Activated CD4-positive, alpha-beta T cell treated with anti-CD3 and anti-CD28 coated beads, Interleukin-2, amount 10 ng/mL, durations not matched to agents 7 days and 5 days (primary cell): ENCODE results near the gene PIEZO1. TPM values are rescaled to one million over a fixed set of nuclear protein-coding genes. Genes with fewer than 3 reads are reported as not detected.
A peak's percentile ranks its signal among the peaks of the same experiment; 100 is the strongest.
"Not testable (repeated sequence)": the region's sequence is repeated elsewhere in the genome, so short reads cannot be mapped to it uniquely, and the experiment has no call there.

Source experiments
- CTCF ChIA-PET: fragments of 350-600 bp; sonication (Branson Sonifier 250); formaldehyde crosslinking; loops from one replicate; lab custom pipeline; 2021; ENCODE audit warnings: antibody characterized with exemption; lab: Charles Lee
- POLR2A ChIA-PET: fragments of 350-600 bp; sonication (Branson Sonifier 250); formaldehyde crosslinking; loops from one replicate; lab custom pipeline; 2021; ENCODE audit warnings: antibody characterized with exemption; lab: Charles Lee
- DNase-seq: peaks from one replicate; pipeline ENCODE4 v3.0.0-alpha.2; 2020
- H3K27ac Mint-ChIP-seq: one replicate; pipeline ENCODE4 v1.8.0; 2021; ENCODE audit warnings: mild to moderate bottlenecking, moderate library complexity, mixed read lengths
- H3K27me3 Mint-ChIP-seq: one replicate; pipeline ENCODE4 v1.8.0; 2021; ENCODE audit warnings: mixed read lengths
- H3K36me3 Mint-ChIP-seq: one replicate; pipeline ENCODE4 v1.8.0; 2021; ENCODE audit warnings: low read depth, mixed read lengths
- H3K4me1 Mint-ChIP-seq: one replicate; pipeline ENCODE4 v1.8.0; 2021; ENCODE audit warnings: mixed read lengths
- H3K4me3 Mint-ChIP-seq: one replicate; pipeline ENCODE4 v1.8.0; 2021; ENCODE audit warnings: mild to moderate bottlenecking, moderate library complexity, mixed read lengths
- H3K9me3 Mint-ChIP-seq: one replicate; pipeline ENCODE4 v1.8.0; 2021; ENCODE audit warnings: mixed read lengths
- total RNA-seq, 2 experiments: library from RNA; stranded (reverse); gene quantifications; one replicate each; pipeline ENCODE4 v1.2.3, GENCODE V29; 2021

The PIEZO1 gene
- total RNA-seq, 2 experiments from 2014 or later, result 239 to 303 TPM

DNA sequence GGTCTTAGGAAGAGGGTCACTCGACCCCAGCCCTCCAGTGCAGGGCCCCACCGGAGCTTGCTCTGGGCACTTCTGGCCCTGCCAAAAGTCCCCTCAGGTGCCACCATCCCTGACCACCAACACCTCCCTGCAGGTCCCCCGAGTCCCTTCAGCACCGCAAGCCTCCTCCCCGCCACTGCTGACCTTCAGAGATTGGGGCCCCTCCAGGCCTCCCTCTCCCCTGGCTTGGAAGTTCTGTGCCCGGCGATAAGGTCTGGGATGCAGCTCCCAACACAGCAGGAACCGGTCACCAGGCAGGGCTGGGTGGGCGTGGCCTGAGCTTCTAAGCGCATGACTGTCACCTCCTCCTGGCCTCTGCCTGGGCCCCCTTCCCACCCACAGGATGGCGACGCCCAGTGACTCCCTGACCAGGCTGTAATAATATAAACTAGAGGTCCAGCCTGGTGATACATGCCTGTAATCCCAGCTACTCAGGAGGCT lies 11.2 kb downstream of the PIEZO1 start:
- peaks cover 6% of the 10 kb centered on the region for H3K36me3 Mint-ChIP-seq
- H3K4me3 Mint-ChIP-seq, result no peak overlapping the region
- POLR2A ChIA-PET, result no interaction called here
- no peak for DNase-seq
- H3K27me3 Mint-ChIP-seq, result no peaks in the 10 kb centered on the region
- CTCF ChIA-PET, result interaction anchor here (1.1 to 1.9 kb wide), 4 partner anchors 9 to 37 kb away, joined by 4 to 5 read pairs (median 4); partner anchors contain the start of gene PIEZO1
- H3K9me3 Mint-ChIP-seq, result no peaks in the 10 kb centered on the region
- H3K4me1 Mint-ChIP-seq, result peaks cover 28% of the 10 kb centered on the region
- no peak overlapping the region for H3K27ac Mint-ChIP-seq

DNA sequence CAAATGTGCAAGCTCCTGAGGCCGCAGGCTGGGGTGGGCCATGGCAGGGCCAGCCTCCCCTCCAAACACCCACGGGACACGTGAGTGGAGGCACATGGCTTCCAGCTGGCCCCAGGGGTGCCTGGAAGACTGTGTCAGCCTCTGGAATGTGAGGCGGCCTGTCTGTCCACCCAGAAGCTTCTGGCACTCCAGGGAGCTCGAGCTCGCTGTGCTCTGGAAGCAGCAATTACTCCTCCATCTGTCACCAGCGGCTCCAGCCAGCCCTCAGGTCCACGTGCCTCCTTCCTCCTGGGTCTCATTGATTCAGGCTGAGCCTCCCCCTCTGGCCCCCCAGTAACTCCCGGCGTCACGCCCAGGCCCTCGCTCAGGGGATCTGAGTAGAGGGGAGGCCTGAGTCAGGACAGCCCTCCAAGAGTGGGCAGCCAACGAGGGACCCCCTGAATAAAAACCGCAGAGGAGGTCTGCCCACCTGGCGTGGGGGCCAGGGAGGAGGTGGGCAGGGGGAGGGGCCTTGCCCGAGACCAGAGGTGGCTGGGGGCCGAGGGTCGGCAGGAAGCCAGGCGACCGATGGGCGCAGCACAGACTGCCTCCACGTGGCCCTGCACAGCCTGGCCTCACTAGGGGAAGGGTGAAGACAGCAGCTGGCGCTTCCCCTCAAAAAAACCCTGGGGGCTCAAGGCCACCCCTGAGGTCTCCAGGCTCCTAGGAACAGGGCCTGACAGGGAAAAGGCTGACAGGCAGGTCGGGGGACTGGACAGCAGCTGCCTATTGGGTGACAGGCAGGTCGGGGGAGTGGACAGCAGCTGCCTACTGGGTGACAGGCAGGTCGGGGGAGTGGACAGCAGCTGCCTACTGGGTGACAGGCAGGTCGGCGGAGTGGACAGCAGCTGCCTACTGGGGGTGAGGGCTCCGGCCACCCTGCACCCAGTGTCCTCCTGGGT lies 11.9 kb downstream of the PIEZO1 start:
- no peaks in the 10 kb centered on the region for H3K27me3 Mint-ChIP-seq
- no peaks in the 10 kb centered on the region for H3K9me3 Mint-ChIP-seq
- peaks cover 24% of the 10 kb centered on the region for H3K4me1 Mint-ChIP-seq
- no peak overlapping the region for H3K4me3 Mint-ChIP-seq
- no peak overlapping the region for H3K27ac Mint-ChIP-seq
- DNase-seq, result no peak
- H3K36me3 Mint-ChIP-seq, result peaks cover 5% of the 10 kb centered on the region
- CTCF ChIA-PET, result interaction anchor here (1.1 to 1.9 kb wide), 5 partner anchors 8 to 36 kb away, joined by 3 to 5 read pairs (median 4); partner anchors contain the start of gene PIEZO1
- POLR2A ChIA-PET, result no interaction called here

DNA sequence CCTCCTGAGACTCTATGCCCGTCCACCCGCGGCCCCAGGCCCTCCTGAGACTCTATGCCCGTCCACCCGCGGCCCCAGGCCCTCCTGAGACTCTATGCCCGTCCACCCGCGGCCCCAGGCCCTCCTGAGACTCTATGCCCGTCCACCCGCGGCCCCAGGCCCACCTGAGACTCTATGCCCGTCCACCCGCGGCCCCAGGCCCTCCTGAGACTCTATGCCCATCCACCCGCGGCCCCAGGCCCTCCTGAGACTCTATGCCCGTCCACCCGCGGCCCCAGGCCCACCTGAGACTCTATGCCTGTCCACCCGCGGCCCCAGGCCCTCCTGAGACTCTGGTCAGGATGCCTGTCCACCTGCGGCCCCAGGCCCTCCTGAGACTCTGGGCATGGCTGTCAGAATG lies 13.2 kb downstream of the PIEZO1 start:
- H3K4me3 Mint-ChIP-seq, H3K9me3 Mint-ChIP-seq, H3K27me3 Mint-ChIP-seq, POLR2A ChIA-PET, DNase-seq, H3K27ac Mint-ChIP-seq, H3K36me3 Mint-ChIP-seq: not testable (repeated sequence)
- CTCF ChIA-PET, result interaction anchor here (0.7 to 1.2 kb wide), 2 partner anchors 9 to 861 kb away, joined by 3 read pairs; no protein-coding TSS in a partner anchor
- H3K4me1 Mint-ChIP-seq, result peaks cover 25% of the 10 kb centered on the region

DNA sequence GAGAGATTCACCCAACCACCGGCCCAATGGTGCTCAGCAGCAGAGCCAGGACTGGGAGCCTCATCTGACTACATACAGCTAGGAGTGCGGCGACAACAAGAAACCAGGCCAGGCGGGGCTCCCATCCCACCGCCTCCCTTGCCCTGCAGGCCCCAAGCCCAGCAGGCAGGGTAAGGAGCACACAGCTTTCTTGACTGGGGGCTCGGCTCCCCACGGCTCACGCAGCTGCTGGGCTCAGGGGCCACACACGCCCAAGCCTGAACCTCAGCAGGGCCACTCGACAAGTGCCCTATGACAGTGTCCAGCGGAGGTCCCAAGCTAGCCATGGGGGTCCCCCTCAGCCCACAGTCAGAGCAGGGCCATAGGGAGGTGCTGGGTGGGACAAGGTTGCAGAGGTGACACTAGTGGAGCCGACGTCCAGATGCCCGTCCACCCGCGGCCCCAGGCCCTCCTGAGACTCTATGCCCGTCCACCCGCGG lies 13.7 kb downstream of the PIEZO1 start:
- no peaks in the 10 kb centered on the region for H3K27me3 Mint-ChIP-seq
- ChIA-PET POLR2A (no interaction called here), CTCF (interaction anchor here (1.1 to 1.2 kb wide), 3 partner anchors 9 to 34 kb away, joined by 3 read pairs; no protein-coding TSS in a partner anchor)
- H3K9me3 Mint-ChIP-seq, result no peaks in the 10 kb centered on the region
- H3K27ac Mint-ChIP-seq, result peak overlapping the region; percentile 38
- H3K4me3 Mint-ChIP-seq, result no peak overlapping the region
- peaks cover 25% of the 10 kb centered on the region for H3K4me1 Mint-ChIP-seq
- DNase-seq, result no peak
- H3K36me3 Mint-ChIP-seq, result no peaks in the 10 kb centered on the region

DNA sequence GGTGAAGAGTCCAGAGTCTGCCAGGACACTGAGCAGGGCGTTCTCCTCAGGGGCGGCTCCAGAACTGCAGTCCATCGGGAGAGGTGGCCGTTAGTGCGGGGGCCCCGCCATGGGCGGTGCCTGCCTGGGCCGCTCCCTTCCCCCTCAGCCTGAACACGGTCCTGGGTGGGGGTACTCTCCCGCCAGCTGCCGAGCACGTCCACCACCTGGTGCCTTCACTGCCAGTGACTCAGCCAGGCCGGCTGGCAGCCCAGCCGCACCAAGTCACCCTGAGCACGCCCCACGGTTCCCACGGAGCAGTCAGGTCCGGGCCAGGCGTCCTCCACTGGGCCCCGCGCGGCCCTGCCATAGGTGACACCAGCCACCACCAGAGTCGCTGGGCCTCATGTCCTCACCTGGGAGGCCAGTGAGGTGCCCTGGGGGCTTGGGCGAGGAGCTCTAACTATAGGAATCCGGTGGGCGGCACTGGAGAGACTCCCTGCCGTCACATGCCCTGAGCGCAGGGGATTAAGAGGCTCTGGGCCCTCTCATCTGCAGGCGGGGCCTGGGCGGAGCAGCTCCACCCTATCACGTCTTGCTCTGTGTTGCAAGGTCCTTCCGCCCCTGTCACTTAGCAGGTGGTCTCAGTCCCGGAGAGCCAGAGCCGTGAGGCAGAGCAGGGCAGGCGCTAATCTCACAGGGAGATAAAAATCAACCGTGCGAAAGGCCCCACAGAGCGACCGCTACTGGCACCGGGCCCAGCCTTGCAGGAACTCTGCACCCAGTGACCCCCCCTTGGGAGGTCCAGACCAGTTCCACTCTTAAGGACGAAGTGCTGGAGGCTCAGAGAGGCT lies 14.3 kb downstream of the PIEZO1 start:
- Mint-ChIP-seq H3K9me3 (no peaks in the 10 kb centered on the region), H3K4me1 (peaks cover 30% of the 10 kb centered on the region), H3K36me3 (peaks cover 2% of the 10 kb centered on the region), H3K27me3 (no peaks in the 10 kb centered on the region), H3K27ac (peak overlapping the region; percentile 38), H3K4me3 (no peak overlapping the region)
- CTCF ChIA-PET, result interaction anchor here (1.1 kb wide), 2 partner anchors 11 to 33 kb away, joined by 3 read pairs; no protein-coding TSS in a partner anchor
- DNase-seq, result no peak
- POLR2A ChIA-PET, result no interaction called here

DNA sequence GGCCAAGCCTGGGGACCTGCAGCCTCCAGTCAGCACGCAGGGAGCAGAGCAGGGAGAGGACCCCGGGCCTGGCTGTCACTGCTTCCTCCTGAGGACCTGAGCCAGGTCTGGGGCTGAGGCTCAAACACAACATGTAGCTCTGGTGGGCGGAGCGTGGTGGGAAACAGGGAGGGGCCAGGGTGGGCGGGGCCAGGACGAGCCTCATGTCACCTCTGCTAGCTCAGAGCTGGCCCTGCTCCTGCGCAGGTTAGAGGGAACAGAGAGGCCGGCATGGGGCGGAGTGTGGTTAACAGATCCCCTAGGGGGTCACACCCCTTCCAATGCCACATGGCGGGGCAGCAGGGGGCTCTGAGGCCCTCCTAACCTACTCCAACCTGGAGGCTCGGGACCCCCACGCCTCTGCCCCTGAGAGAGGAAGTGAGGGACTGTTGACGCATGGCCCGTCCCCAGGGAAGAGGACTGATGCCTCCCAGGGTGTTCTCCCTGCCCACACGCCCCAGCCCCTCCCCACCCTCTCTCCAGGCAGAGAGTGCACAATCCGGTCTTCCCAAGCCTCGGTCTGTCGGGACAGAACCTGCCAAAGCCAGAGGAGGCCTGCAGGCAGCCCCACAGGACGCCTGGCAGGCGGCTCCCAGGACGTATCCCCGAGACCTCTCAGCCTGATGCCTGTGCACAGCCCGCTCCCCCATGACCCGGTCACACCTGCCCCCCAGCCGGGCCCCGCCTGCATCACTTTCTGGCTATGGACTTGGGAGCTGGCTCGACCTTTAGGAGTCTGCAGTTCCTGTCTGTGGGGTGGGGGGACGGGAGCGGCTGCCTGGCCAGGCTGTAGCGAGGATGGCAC lies 15.2 kb downstream of the PIEZO1 start:
- H3K4me1 Mint-ChIP-seq, result peaks cover 27% of the 10 kb centered on the region
- ChIA-PET CTCF (interaction anchor here (0.6 to 1.2 kb wide), 3 partner anchors 10 to 33 kb away, joined by 3 read pairs; no protein-coding TSS in a partner anchor), POLR2A (no interaction called here)
- H3K27ac Mint-ChIP-seq, result no peak overlapping the region
- no peaks in the 10 kb centered on the region for H3K27me3 Mint-ChIP-seq
- DNase-seq, result peak; percentile 45
- H3K36me3 Mint-ChIP-seq, result peaks cover 2% of the 10 kb centered on the region
- H3K4me3 Mint-ChIP-seq, result no peak overlapping the region
- no peaks in the 10 kb centered on the region for H3K9me3 Mint-ChIP-seq

DNA sequence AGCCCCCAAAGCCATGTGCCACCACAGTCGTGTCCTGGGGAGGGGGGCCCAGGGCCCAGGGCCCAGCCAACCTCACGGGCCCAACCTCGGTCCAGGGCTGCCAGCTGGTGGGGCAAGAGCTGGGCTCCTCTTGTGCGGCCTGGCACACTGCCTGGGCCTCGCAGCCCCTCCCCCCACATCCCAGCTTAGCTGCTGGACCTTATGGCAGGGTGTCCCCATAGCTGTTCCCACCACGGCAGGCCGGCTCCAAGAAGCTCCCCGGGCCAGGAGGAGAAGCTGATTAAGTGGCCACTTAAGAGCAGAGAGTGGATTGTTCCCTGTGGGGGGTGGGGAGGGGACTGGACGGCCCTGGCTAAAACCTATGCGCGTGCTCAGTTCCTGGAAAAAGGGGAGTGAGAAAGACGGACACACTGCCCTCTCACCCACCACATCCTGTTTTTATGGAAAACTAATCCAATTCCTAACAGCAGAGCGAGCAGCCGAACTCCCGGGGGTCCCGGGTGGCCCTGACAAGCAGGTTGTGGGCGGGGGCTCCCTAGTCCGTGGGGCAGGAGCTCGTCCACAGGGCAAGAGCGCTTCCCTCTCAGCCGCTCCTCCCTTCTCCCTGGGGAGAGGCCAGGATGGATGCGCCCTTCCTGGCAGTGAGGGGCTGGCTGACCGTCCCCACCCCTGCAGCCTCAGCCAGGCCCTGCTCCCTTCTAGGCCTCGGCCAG lies 16.8 kb downstream of the PIEZO1 start:
- Mint-ChIP-seq H3K27ac (no peak overlapping the region), H3K4me3 (no peak overlapping the region), H3K36me3 (peaks cover 6% of the 10 kb centered on the region), H3K4me1 (peaks cover 26% of the 10 kb centered on the region), H3K9me3 (no peaks in the 10 kb centered on the region), H3K27me3 (no peaks in the 10 kb centered on the region)
- ChIA-PET POLR2A (no interaction called here), CTCF (interaction anchor here (1.6 to 1.8 kb wide), 3 partner anchors 9 to 31 kb away, joined by 3 to 5 read pairs (median 5); no protein-coding TSS in a partner anchor)
- DNase-seq, result no peak

DNA sequence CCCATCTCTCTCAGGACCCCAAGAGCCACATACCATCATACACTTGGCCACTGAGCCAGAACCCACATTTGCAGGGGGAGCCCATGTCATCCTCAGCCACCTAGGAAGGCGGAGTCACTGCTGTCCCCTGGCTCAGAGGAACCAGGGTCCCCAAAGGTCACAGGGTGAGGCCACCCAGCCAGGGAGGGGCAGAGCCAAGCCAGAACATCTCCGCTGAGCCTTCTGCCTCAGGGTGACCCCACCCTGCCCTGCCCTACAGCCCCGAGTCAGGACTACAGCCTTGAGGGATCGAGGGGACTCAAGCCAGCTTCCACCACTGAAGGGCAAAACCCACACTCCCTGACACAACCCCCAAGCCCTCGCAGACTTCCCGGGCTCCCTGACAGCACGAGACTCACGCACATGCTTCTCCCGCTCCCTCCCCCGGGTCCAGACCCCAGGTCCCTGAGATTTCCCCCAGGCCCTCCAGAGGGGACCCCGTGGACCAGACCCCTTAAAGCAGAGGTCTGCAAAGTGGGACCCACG lies 17.4 kb downstream of the PIEZO1 start:
- Mint-ChIP-seq H3K27me3 (no peaks in the 10 kb centered on the region), H3K27ac (peak overlapping the region; percentile 76), H3K36me3 (peaks cover 6% of the 10 kb centered on the region), H3K9me3 (no peaks in the 10 kb centered on the region), H3K4me1 (peaks cover 26% of the 10 kb centered on the region), H3K4me3 (no peak overlapping the region)
- DNase-seq, result no peak
- POLR2A ChIA-PET, result no interaction called here
- CTCF ChIA-PET, result interaction anchor here (1.5 to 2.4 kb wide), 6 partner anchors 9 to 104 kb away, joined by 3 to 7 read pairs (median 4); no protein-coding TSS in a partner anchor

DNA sequence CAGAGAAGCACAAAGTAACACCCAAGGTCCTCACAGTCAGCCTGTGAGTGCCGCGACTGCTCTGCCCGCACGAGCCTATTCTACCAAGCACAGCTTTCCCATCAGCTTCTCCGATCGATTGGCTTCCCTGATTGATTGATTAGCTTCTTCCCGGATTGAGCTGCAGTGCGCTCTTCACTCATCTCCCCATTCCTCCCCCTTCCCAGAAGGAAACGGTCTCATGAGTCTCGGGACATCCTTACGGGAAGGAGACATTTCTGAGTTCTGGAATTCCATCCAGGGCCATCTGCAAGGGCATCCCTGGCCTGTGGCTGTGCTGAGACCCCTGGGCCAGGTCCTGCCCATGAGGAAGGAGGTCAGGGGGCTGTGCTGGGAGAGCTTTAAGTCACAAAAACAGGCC lies 18.0 kb downstream of the PIEZO1 start:
- POLR2A ChIA-PET, result no interaction called here
- no peak for DNase-seq
- Mint-ChIP-seq H3K4me1 (peaks cover 26% of the 10 kb centered on the region), H3K36me3 (peaks cover 6% of the 10 kb centered on the region), H3K27me3 (no peaks in the 10 kb centered on the region), H3K9me3 (no peaks in the 10 kb centered on the region), H3K27ac (peak overlapping the region; percentile 76), H3K4me3 (no peak overlapping the region)
- CTCF ChIA-PET, result interaction anchor here (1.5 to 2.4 kb wide), 6 partner anchors 8 to 103 kb away, joined by 3 to 7 read pairs (median 4); no protein-coding TSS in a partner anchor

DNA sequence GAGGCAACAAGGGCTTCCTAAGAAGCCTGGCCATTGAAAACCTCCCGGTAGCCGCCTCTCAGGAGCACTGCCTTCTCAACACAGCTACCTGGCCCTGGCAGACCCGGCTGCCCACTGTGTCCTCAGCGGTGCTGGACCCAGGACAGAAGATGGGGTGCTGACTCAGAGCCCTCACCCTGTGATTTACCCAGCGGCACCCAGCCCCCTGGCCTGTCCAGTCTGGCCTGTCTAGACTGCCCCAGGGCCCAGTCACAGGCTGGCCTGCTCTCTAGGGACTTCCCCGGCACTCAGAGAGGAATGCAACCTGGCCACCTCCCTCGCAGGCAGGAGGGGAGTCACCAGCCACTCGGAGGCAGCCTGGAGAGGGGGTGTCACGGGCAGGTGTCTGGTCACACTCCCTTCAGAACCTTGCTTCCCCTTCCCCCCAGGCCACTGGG lies 20.1 kb downstream of the PIEZO1 start:
- POLR2A ChIA-PET, result no interaction called here
- H3K4me1 Mint-ChIP-seq, result peaks cover 24% of the 10 kb centered on the region
- no peak overlapping the region for H3K4me3 Mint-ChIP-seq
- peaks cover 6% of the 10 kb centered on the region for H3K36me3 Mint-ChIP-seq
- H3K27ac Mint-ChIP-seq, result no peak overlapping the region
- no peak for DNase-seq
- CTCF ChIA-PET, result interaction anchor here (0.8 to 3.3 kb wide), 5 partner anchors 9 to 327 kb away, joined by 3 to 15 read pairs (median 4); no protein-coding TSS in a partner anchor
- H3K9me3 Mint-ChIP-seq, result no peaks in the 10 kb centered on the region
- no peaks in the 10 kb centered on the region for H3K27me3 Mint-ChIP-seq

DNA sequence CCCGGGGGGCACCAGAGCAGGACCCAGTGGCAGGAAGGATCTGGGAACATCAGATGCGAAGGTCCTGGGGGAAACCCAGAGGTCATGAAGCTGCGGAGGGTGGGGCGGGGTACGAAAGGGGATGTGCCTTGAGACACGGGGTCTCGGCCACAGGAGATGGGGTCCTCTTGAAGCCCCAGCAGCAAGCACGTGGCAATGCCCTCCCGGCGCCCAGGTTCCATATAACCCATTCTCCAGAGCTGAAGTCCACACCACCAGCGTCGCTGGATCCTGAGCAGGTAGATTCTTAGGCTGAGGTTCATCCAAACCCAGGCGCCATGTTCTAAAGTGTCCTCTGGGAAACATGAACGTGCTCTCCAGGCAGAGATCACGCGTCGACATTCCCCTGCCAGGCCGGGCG lies 20.9 kb downstream of the PIEZO1 start:
- H3K4me1 Mint-ChIP-seq, result peaks cover 27% of the 10 kb centered on the region
- no peaks in the 10 kb centered on the region for H3K9me3 Mint-ChIP-seq
- no peak overlapping the region for H3K27ac Mint-ChIP-seq
- ChIA-PET POLR2A (no interaction called here), CTCF (interaction anchor here (1.8 to 3.3 kb wide), 2 partner anchors 18 to 27 kb away, joined by 4 to 15 read pairs; no protein-coding TSS in a partner anchor)
- DNase-seq, result no peak
- no peaks in the 10 kb centered on the region for H3K27me3 Mint-ChIP-seq
- no peak overlapping the region for H3K4me3 Mint-ChIP-seq
- H3K36me3 Mint-ChIP-seq, result peaks cover 6% of the 10 kb centered on the region
